Kidney (tissue), 14 donors: Measurements from ENCODE around the gene ANGPTL2. TPM values are rescaled to one million over a fixed set of nuclear protein-coding genes. Genes with fewer than 3 reads are reported as not detected.

Experiments used
- DNase-seq, 5 donors: peaks; one replicate each; pipeline ENCODE4 v3.0.0-alpha.2; 2013 to 2020
- FAIRE-seq: peaks from 2 replicates; lab custom pipeline; 2012; peaks lifted over from hg19 to GRCh38; lab: Jason Lieb, UNC
- H3K27ac ChIP-seq, 2 donors: one replicate each; pipeline ENCODE4 v1.7.0; 2013; ENCODE audit warnings: low read depth in 2 of 2, low read length in 2 of 2, inconsistent platforms in 1 of 2
- H3K27me3 ChIP-seq: one replicate; pipeline ENCODE4 v1.7.1; 2013; ENCODE audit warnings: low read length, inconsistent platforms; ENCODE audit not compliant: control insufficient read depth, insufficient read depth
- H3K36me3 ChIP-seq, 3 donors: one replicate each; pipeline versions ENCODE4 v1.7.0 to v1.7.1; 2013; ENCODE audit warnings: low read length in 3 of 3, control low read depth in 1 of 3, inconsistent platforms in 1 of 3; ENCODE audit not compliant: insufficient read depth in 3 of 3, control insufficient read depth in 2 of 3
- H3K4me1 ChIP-seq, 3 donors: one replicate each; pipeline versions ENCODE4 v1.7.0 to v1.7.1; 2013; ENCODE audit warnings: low read length in 3 of 3, inconsistent platforms in 1 of 3, low read depth in 1 of 3; ENCODE audit not compliant: control insufficient read depth in 2 of 3, insufficient read depth in 2 of 3
- H3K4me3 ChIP-seq, 3 donors: one replicate each; pipeline versions ENCODE4 v1.7.0 to v1.8.1; 2013; ENCODE audit warnings: low read length in 3 of 3, control low read depth in 1 of 3, inconsistent platforms in 1 of 3
- H3K9ac ChIP-seq, 3 donors: one replicate each; pipeline versions ENCODE4 v1.7.0 to v1.7.1; 2013; ENCODE audit warnings: low read length in 3 of 3, control low read depth in 1 of 3, inconsistent platforms in 1 of 3
- H3K9me3 ChIP-seq, 3 donors: one replicate each; pipeline versions ENCODE4 v1.7.0 to v1.7.1; 2013; ENCODE audit warnings: low read length in 3 of 3, control low read depth in 1 of 3, inconsistent platforms in 1 of 3; ENCODE audit not compliant: control insufficient read depth in 2 of 3, insufficient read depth in 1 of 3
- intact Hi-C: fragments of 100-400 bp; cut with DNase I; formaldehyde crosslinking; loops from one replicate; pipeline ENCODE4 v1.11.1; 2022
- polyA plus RNA-seq: library from polyadenylated mRNA; stranded (reverse); fragments of 350-450 nt; fragmentation: Illumina TruSeq; extraction: RNeasy Lipid Tissue Mini Kit (QIAGEN cat#74804); gene quantifications from one replicate; pipeline ENCODE4 v1.2.3, GENCODE V29; 2014; ENCODE audit warnings: low read depth, low replicate concordance; ENCODE audit not compliant: insufficient read depth
- total RNA-seq: library from RNA; stranded (reverse); fragmentation: NEBNext Ultra II Directional; extraction: Animal tissue kit (Norgen Biotek cat#: 25700); gene quantifications from one replicate; pipeline ENCODE4 v1.2.1, GENCODE V29; 2021
- TF ChIP-seq, protein P1 (sequence below): IDR thresholded peaks from 3 replicates; pipeline ENCODE4 v1.5.1; 2012; ENCODE audit warnings: mild to moderate bottlenecking, moderate library complexity, borderline replicate concordance; ENCODE audit not compliant: insufficient read depth; ENCODE audit errors: extremely low read depth
- donor health status: control.
- donor health status: control.
- donor health status: control.
- donor health status: control.
- donor health status: control.
- donor health status: DM: yes; HTN: yes; CAD: no.
- donor health status: Normal renal cell carcinoma (clear cell type).

Gene ANGPTL2
- total and polyA plus RNA-seq, 2 donors from 2014 or later: 4.3 to 12.4 TPM

DNA sequence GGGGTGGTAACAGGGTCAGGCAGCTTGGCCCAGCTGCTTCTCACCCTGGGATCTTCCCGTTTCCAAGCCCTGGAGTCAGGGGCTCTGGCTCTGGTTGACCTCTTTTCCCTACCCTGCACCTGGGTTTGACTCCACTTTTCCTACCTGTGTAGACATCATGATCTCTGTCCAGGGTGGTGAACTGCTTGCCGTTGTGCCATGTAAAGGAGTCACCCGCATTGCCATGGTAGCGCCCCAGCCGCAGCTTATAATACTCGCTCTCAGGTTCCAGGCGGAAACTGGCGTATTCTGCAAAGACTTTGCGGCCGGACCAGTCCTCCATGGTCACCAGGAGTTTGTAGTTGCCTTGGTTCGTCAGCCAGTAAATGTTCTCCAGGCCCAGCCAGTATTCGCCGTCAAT is 30.9 kb downstream of the ANGPTL2 start:
- Histone ChIP-seq H3K27ac (no peak overlapping the region), H3K4me1 (no peaks in the 10 kb centered on the region), H3K36me3 (peaks cover 0 to 8% (median 6%) of the 10 kb centered on the region in 3 donors), H3K4me3 (no peak overlapping the region), H3K9me3 (no peaks in the 10 kb centered on the region), H3K27me3 (no peaks in the 10 kb centered on the region), H3K9ac (no peak overlapping the region)
- intact Hi-C loops: no loop called here
- FAIRE-seq (no peak), DNase-seq (no peak)
- TF ChIP-seq, protein P1, sequence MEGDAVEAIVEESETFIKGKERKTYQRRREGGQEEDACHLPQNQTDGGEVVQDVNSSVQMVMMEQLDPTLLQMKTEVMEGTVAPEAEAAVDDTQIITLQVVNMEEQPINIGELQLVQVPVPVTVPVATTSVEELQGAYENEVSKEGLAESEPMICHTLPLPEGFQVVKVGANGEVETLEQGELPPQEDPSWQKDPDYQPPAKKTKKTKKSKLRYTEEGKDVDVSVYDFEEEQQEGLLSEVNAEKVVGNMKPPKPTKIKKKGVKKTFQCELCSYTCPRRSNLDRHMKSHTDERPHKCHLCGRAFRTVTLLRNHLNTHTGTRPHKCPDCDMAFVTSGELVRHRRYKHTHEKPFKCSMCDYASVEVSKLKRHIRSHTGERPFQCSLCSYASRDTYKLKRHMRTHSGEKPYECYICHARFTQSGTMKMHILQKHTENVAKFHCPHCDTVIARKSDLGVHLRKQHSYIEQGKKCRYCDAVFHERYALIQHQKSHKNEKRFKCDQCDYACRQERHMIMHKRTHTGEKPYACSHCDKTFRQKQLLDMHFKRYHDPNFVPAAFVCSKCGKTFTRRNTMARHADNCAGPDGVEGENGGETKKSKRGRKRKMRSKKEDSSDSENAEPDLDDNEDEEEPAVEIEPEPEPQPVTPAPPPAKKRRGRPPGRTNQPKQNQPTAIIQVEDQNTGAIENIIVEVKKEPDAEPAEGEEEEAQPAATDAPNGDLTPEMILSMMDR: no peak

DNA sequence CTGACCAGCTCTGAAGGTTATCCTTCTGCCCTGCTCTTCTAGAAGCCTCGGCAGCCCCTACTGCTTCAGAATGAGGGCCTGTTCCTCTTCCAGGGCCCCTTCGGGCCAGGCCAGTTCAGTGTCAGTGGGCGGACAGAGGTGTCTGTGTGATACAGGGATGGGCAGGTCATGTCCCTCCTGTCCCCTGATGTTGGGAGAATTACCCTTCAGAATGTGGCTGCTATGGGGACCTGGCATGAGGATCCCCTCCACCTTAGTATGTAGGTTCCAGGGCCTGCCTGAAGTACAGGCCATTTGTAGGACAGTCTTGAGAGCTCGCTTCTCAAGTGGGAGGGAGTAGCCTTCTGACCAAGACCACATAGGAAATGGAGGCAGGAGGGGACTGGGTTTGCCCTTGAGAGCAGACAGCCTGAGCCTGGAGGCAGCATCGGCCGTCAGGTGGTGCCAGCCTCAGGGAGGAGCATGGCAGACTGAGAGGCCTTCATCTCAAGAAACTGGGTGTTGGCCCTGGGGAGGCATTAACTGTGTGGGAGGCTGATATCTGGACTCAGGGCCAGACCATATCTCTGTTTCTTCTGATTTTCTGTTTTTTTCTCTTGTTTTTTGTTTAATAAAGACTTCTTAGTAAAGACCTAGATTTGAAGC is 32.0 kb downstream of the ANGPTL2 start:
- Histone ChIP-seq H3K4me3 (no peak overlapping the region), H3K4me1 (no peaks in the 10 kb centered on the region), H3K36me3 (peaks cover 0 to 8% (median 6%) of the 10 kb centered on the region in 3 donors), H3K9me3 (no peaks in the 10 kb centered on the region), H3K27ac (no peak overlapping the region), H3K9ac (no peak overlapping the region), H3K27me3 (no peaks in the 10 kb centered on the region)
- TF ChIP-seq, protein P1: no peak
- no peak for FAIRE-seq
- intact Hi-C loops: no loop called here
- DNase-seq: no peak

DNA sequence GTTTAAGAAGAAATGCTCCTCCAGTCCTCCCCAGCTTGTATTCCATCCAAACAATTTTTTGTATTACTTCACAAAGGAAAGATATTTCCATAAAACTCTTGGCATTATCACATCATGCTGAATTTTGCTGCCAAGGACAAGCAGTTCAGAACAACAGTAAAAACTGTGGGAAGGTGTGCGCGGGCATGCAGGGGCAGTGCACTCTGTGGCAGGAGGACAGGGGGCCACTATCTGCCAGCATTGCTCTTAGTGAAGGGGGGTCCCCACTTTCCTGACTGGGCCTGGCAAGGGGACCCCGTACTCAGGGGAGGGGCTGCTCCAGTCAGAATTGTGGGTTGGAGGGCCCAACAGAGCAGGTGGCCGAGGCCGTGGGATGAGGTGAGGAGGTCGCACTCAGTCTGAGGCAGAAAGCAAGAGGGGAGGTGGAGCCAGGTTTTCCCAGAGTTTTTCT is 32.8 kb downstream of the ANGPTL2 start:
- TF ChIP-seq, protein P1: no peak
- Histone ChIP-seq H3K4me1 (no peaks in the 10 kb centered on the region), H3K9me3 (no peaks in the 10 kb centered on the region), H3K27me3 (no peaks in the 10 kb centered on the region), H3K36me3 (peaks cover 0 to 8% (median 6%) of the 10 kb centered on the region in 3 donors), H3K9ac (no peak overlapping the region), H3K4me3 (no peak overlapping the region), H3K27ac (no peak overlapping the region)
- no peak for DNase-seq
- intact Hi-C loops: no loop called here
- FAIRE-seq: no peak
